K562 (cell line): ENCODE results near the gene HSPA2. TPM values are rescaled to one million over a fixed set of nuclear protein-coding genes. Genes with fewer than 3 reads are reported as not detected.
A peak's percentile ranks its signal among the peaks of the same experiment; 100 is the strongest.

ENCODE experiments used
- ATAC-seq: fragments of 200-7000 bp; cut with Tn5 transposase; 3 replicates; pipeline ENCODE4 v1.9.1; 2020; ENCODE audit warnings: moderate library complexity
- BruUV-seq: library from RNA; stranded (reverse); fragments of 400-500 nt; replicated peaks from 2 replicates; lab custom pipeline; 2021; lab: Mats Ljungman, UMichigan
- CTCF ChIA-PET: fragments of 300-600 bp; formaldehyde crosslinking; extraction: SDS; loops from one replicate; lab custom pipeline; 2021; ENCODE audit warnings: low intra/inter-chr PET ratio; lab: Yijun Ruan, JAX
- POLR2A ChIA-PET: fragments of 300-600, 350-650 bp; sonication (Branson Sonifier 250); formaldehyde crosslinking; extraction: SDS; loops from one replicate; lab custom pipeline; 2021; ENCODE audit warnings: antibody characterized with exemption, inconsistent platforms; lab: Yijun Ruan, JAX
- DNase-seq, 4 experiments: peaks; one replicate each; pipeline versions ENCODE4 v3.0.0 to v3.0.0-alpha.2; 2011 to 2018; ENCODE audit warnings: low spot score in 3 of 4, mixed read lengths in 3 of 4; ENCODE audit errors: extremely low read depth in 1 of 4
- FAIRE-seq: peaks from 2 replicates; lab custom pipeline; 2011; peaks lifted over from hg19 to GRCh38; lab: Jason Lieb, UNC
- H2AFZ ChIP-seq: 2 replicates; pipeline ENCODE4 v1.6.0; 2011; ENCODE audit warnings: low read depth, low read length, control low read depth, inconsistent platforms
- H3K27ac ChIP-seq: fragments of 200-600 bp; 3 replicates; pipeline ENCODE4 v1.8.0; 2011; ENCODE audit warnings: low read depth, mild to moderate bottlenecking, control low read depth, inconsistent platforms, low read length, moderate library complexity, mixed read lengths; ENCODE audit errors: extremely low read depth
- H3K27me3 ChIP-seq, 2 experiments: fragments of 300-600 bp in 1 of 2; 2 replicates in 1 of 2; 3 replicates in 1 of 2; pipeline versions ENCODE4 v1.6.0 to v1.8.0; 2011; ENCODE audit warnings: inconsistent platforms in 2 of 2, low read length in 2 of 2, mild to moderate bottlenecking in 1 of 2, mixed read lengths in 1 of 2, moderate library complexity in 1 of 2; ENCODE audit not compliant: control insufficient read depth in 2 of 2, insufficient read depth in 2 of 2
- H3K36me3 ChIP-seq: fragments of 300-600 bp; 3 replicates; pipeline ENCODE4 v1.8.0; 2011; ENCODE audit warnings: mild to moderate bottlenecking, low read length, inconsistent platforms; ENCODE audit not compliant: control insufficient read depth, insufficient read depth
- H3K4me1 ChIP-seq, 2 experiments: fragments of 200-600 bp in 1 of 2; replicated peaks in 1 of 2; 2 replicates in 1 of 2; 3 replicates in 1 of 2; pipeline versions ENCODE4 v1.5.1 to v1.8.0; 2011; ENCODE audit warnings: inconsistent platforms in 2 of 2, low read length in 2 of 2, mild to moderate bottlenecking in 1 of 2, mixed read lengths in 1 of 2, moderate library complexity in 1 of 2; ENCODE audit not compliant: control insufficient read depth in 2 of 2, insufficient read depth in 2 of 2
- H3K4me2 ChIP-seq: 2 replicates; pipeline ENCODE4 v1.6.1; 2011; ENCODE audit warnings: low read length, control low read depth, inconsistent platforms, mixed read lengths; ENCODE audit not compliant: insufficient read depth
- H3K4me3 ChIP-seq: fragments of 200-600 bp; sonication (generic), shearing (Covaris generic); 2 replicates; pipeline ENCODE4 v1.5.1; 2016; ENCODE audit warnings: control low read depth, inconsistent platforms
- H3K79me2 ChIP-seq: fragments of 200-600 bp; 3 replicates; pipeline ENCODE4 v1.8.0; 2011; ENCODE audit warnings: low read length, inconsistent platforms; ENCODE audit not compliant: control insufficient read depth, insufficient read depth
- H3K9ac ChIP-seq, 2 experiments: 2 replicates each; pipeline versions ENCODE4 v1.6.0 to v1.6.1; 2011; ENCODE audit warnings: low read depth in 2 of 2, low read length in 2 of 2, control low read depth in 1 of 2, inconsistent platforms in 1 of 2, mild to moderate bottlenecking in 1 of 2, mixed read lengths in 1 of 2; ENCODE audit not compliant: insufficient read depth in 1 of 2
- H3K9me1 ChIP-seq: one replicate; pipeline ENCODE4 v1.6.0; 2011; ENCODE audit warnings: inconsistent platforms, mild to moderate bottlenecking, low read length, moderate library complexity; ENCODE audit not compliant: control insufficient read depth, insufficient read depth
- H3K9me3 ChIP-seq: replicated peaks from 2 replicates; pipeline ENCODE4 v1.5.1; 2011; ENCODE audit warnings: low read depth, low read length, inconsistent platforms; ENCODE audit not compliant: control insufficient read depth, insufficient read depth
- H4K20me1 ChIP-seq: replicated peaks from 2 replicates; pipeline ENCODE4 v1.6.1; 2011; ENCODE audit warnings: low read length, inconsistent platforms, mixed read lengths; ENCODE audit not compliant: control insufficient read depth, insufficient read depth
- BDP1 ChIP-seq: IDR thresholded peaks from 3 replicates; pipeline ENCODE4 v1.6.1; 2011; ENCODE audit not compliant: insufficient read length, insufficient read depth
- CC2D1A ChIP-seq: fragments of 450-650 bp; IDR thresholded peaks from 2 replicates; pipeline ENCODE4 v1.6.1; 2017; ENCODE audit warnings: mild to moderate bottlenecking
- HDGF ChIP-seq: fragments of 450-650 bp; IDR thresholded peaks from 2 replicates; pipeline ENCODE4 v1.6.1; 2016
- HLTF ChIP-seq: fragments of 450-650 bp; IDR thresholded peaks from 2 replicates; pipeline ENCODE4 v1.6.1; 2016
- HNRNPUL1 ChIP-seq: fragments of 200-400 bp; formaldehyde crosslinking; IDR thresholded peaks from 2 replicates; pipeline ENCODE4 v1.6.1; 2017; ENCODE audit warnings: low read length
- JUN ChIP-seq, 2 experiments: sonication (generic) in 1 of 2; formaldehyde crosslinking in 1 of 2; IDR thresholded peaks; 2 replicates each; pipeline versions ENCODE4 v1.6.1 to v1.8.0; 2012 to 2022; ENCODE audit warnings: borderline replicate concordance in 2 of 2, mild to moderate bottlenecking in 2 of 2, improper control_type of control experiment in 1 of 2, low read depth in 1 of 2, low read length in 1 of 2, missing genetic modification reagents in 1 of 2
- LEF1 ChIP-seq: fragments of 450-650 bp; IDR thresholded peaks from 2 replicates; pipeline ENCODE4 v1.6.1; 2016; ENCODE audit warnings: mild to moderate bottlenecking
- MIER1 ChIP-seq: fragments of 450-650 bp; IDR thresholded peaks from 2 replicates; pipeline ENCODE4 v1.6.1; 2016; ENCODE audit warnings: antibody characterized with exemption, mild to moderate bottlenecking, low read depth
- SLC30A9 ChIP-seq: fragments of 250-450 bp; sonication (Bioruptor Pico); IDR thresholded peaks from 2 replicates; pipeline ENCODE4 v1.8.0; 2022; ENCODE audit warnings: mild to moderate bottlenecking, moderate library complexity
- SRF ChIP-seq, 2 experiments: fragments of 250-450, 450-650 bp in 1 of 2; sonication (Bioruptor Pico) in 1 of 2; sonication (generic) in 1 of 2; formaldehyde crosslinking; IDR thresholded peaks; 2 replicates each; pipeline versions ENCODE4 v1.5.0 to v1.5.1; 2020 to 2022; ENCODE audit warnings: mild to moderate bottlenecking in 1 of 2, missing genetic modification reagents in 1 of 2
- YBX1 ChIP-seq: fragments of 450-650 bp; IDR thresholded peaks from 2 replicates; pipeline ENCODE4 v1.7.1; 2016; ENCODE audit warnings: mild to moderate bottlenecking
- ZNF133 ChIP-seq: fragments of 250-450 bp; sonication (Bioruptor Pico); IDR thresholded peaks from 2 replicates; pipeline ENCODE4 v1.4.0; 2020; ENCODE audit warnings: mild to moderate bottlenecking
- ZNF23 ChIP-seq: fragments of 250-450 bp; sonication (Bioruptor Pico); IDR thresholded peaks from 2 replicates; pipeline ENCODE4 v1.4.0; 2020; ENCODE audit warnings: mild to moderate bottlenecking
- ZNF277 ChIP-seq: fragments of 250-450 bp; sonication (Bioruptor Pico); IDR thresholded peaks from 2 replicates; pipeline ENCODE4 v1.8.0; 2022; ENCODE audit warnings: inconsistent platforms, mild to moderate bottlenecking, moderate library complexity, borderline replicate concordance
- ZNF282 ChIP-seq: sonication (generic); formaldehyde crosslinking; IDR thresholded peaks from 2 replicates; pipeline ENCODE4 v1.8.1; 2023; ENCODE audit warnings: missing genetic modification reagents
- ZNF316 ChIP-seq: fragments of 450-650 bp; IDR thresholded peaks from 2 replicates; pipeline ENCODE4 v1.6.1; 2016
- ZNF384 ChIP-seq: IDR thresholded peaks from 2 replicates; pipeline ENCODE4 v1.6.1; 2012; ENCODE audit warnings: low read depth, low read length, improper control_type of control experiment
- ZNF695 ChIP-seq: fragments of 450-650 bp; formaldehyde crosslinking; IDR thresholded peaks from 2 replicates; pipeline ENCODE4 v1.4.0; 2020; ENCODE audit warnings: mild to moderate bottlenecking, moderate library complexity
- WGBS: fragments of 100-300 bp; shearing (Covaris generic); methylation state at CpG from one replicate; pipeline ENCODE4 v1.1.6; 2016; ENCODE audit warnings: low coverage, mixed read lengths; ENCODE audit not compliant: insufficient coverage; ENCODE audit errors: missing lambda C conversion rate; 5-methylcytosine and 5-hydroxymethylcytosine counted together
- in situ Hi-C: fragments of 300-500 bp; cut with MboI; formaldehyde crosslinking; loops from 4 replicates; pipeline ENCODE4 v1.15.0; 2018; ENCODE audit warnings: inconsistent platforms, mixed read lengths
- intact Hi-C: fragments of 100-400 bp; cut with micrococcal nuclease; formaldehyde crosslinking; loops from 2 replicates; pipeline ENCODE4 v1.14.2; 2022
- polyA plus RNA-seq, 8 experiments: library from polyadenylated mRNA; depleted of rRNA in 4 of 8; stranded (reverse) in 5 of 8; unstranded in 3 of 8; fragments of >200 nt; fragmentation: Nextera tagmentation in 2 of 8; fragmentation: Illumina TruSeq in 1 of 8; extraction: Ambion mirVana in 2 of 8; extraction: Trizol in 1 of 8; gene quantifications; 2 replicates each; pipeline versions ENCODE4 v1.2.1 to v1.2.3, GENCODE V29; 2011 to 2014; ENCODE audit warnings: inconsistent platforms in 1 of 8, missing spikeins in 1 of 8
- total RNA-seq, 7 experiments: library from RNA; depleted of rRNA in 6 of 7; stranded (reverse); fragments of >200 nt in 6 of 7; fragmentation: Illumina TruSeq in 2 of 7; extraction: Trizol in 2 of 7; gene quantifications; 2 replicates each; pipeline versions ENCODE4 v1.2.1 to v1.2.3, GENCODE V29; 2011 to 2021; ENCODE audit warnings: low replicate concordance in 1 of 7
- TF ChIP-seq, protein P1 (sequence below): fragments of 250-450 bp; sonication (Bioruptor Pico); IDR thresholded peaks from 2 replicates; pipeline ENCODE4 v1.8.0; 2021; ENCODE audit warnings: moderate library complexity, mild to moderate bottlenecking, inconsistent platforms

Gene HSPA2
- total and polyA plus RNA-seq, 9 of the 15 experiments (the other 6 are each of a cell fraction or from before 2014, with no cell fraction given): not detected

- no peak for TF ChIP-seq SRF (CRISPR knock-in tag; IDR thresholded peaks at IDR 0.05)
- TF ChIP-seq, protein P1, sequence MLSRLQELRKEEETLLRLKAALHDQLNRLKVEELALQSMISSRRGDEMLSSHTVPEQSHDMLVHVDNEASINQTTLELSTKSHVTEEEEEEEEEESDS (CRISPR knock-in tag): no peak
- TF ChIP-seq LEF1: no peak
- no peak for TF ChIP-seq ZNF282 (CRISPR knock-in tag)
- TF ChIP-seq ZNF695 (CRISPR knock-in tag): no peak
- no peak for TF ChIP-seq JUN (IDR thresholded peaks at IDR 0.05; ENCODE audit: borderline replicate concordance, low read depth, low read length)
- TF ChIP-seq JUN (CRISPR knock-in tag; IDR thresholded peaks at IDR 0.05; ENCODE audit: borderline replicate concordance): no peak
- no peak for TF ChIP-seq MIER1
Measured at GRCh38 chr14:64506721-64507120, 33.8 kb upstream of the HSPA2 start (continued).

GRCh38 chr14:64507376-64508156 lies 33.0 kb upstream of the HSPA2 start:
- Histone ChIP-seq H3K9me3 (no peaks in the 10 kb centered on the region), H3K4me2 (peak overlapping the region; percentile 67), H3K9me1 (no peaks in the 10 kb centered on the region), H3K36me3 (no peaks in the 10 kb centered on the region), H3K27ac (no peak overlapping the region; the same call in 1 of the 3 replicates), H4K20me1 (no peaks in the 10 kb centered on the region), H3K9ac (peak overlapping the region in 1 of 2 experiments; percentile 27; a peak in 1 of 4 replicates), H3K4me3 (no peak overlapping the region), H3K4me1 (peaks cover 21 to 36% of the 10 kb centered on the region in 2 experiments; a peak in 4 of 5 replicates), H3K79me2 (peaks cover 62% of the 10 kb centered on the region), H2AFZ (no peak overlapping the region), H3K27me3 (no peaks in the 10 kb centered on the region)
- TF ChIP-seq CC2D1A (no peak), ZNF23 (CRISPR knock-in tag) (no peak), ZNF384 (no peak), ZNF316 (no peak), HNRNPUL1 (no peak), SLC30A9 (no peak), YBX1 (no peak), ZNF277 (no peak), HDGF (no peak), ZNF133 (CRISPR knock-in tag) (no peak), BDP1 (no peak), HLTF (no peak)
- POLR2A ChIA-PET: interaction anchor here (1.1 kb wide), 1 partner anchor 16 kb away, joined by 3 read pairs; no protein-coding TSS in a partner anchor
- CTCF ChIA-PET: no interaction called here
- ATAC-seq (no peak), FAIRE-seq (peak; percentile 54), DNase-seq (peak in 2 of 4 experiments; percentile 12 to 36)
- no TSS peak for BruUV-seq
- 17% methylated on average over 3 of the region's 4 CpGs for WGBS
- in situ Hi-C loops (no loop called here), intact Hi-C loops (loop anchor here (5.0 kb wide), 1 partner anchor 40 kb away; the partner anchor contains the start of gene AKAP5)
